K562 (cell line): Measurements from ENCODE around the gene CNBD2. TPM values are rescaled to one million over a fixed set of nuclear protein-coding genes. Genes with fewer than 3 reads are reported as not detected.

ENCODE experiments used
- ATAC-seq: fragments of 200-7000 bp; cut with Tn5 transposase; 3 replicates; pipeline ENCODE4 v1.9.1; 2020; ENCODE audit warnings: moderate library complexity
- BruUV-seq: library from RNA; stranded (reverse); fragments of 400-500 nt; replicated peaks from 2 replicates; lab custom pipeline; 2021; lab: Mats Ljungman, UMichigan
- CTCF ChIA-PET: fragments of 300-600 bp; formaldehyde crosslinking; extraction: SDS; loops from one replicate; lab custom pipeline; 2021; ENCODE audit warnings: low intra/inter-chr PET ratio; lab: Yijun Ruan, JAX
- POLR2A ChIA-PET: fragments of 300-600, 350-650 bp; sonication (Branson Sonifier 250); formaldehyde crosslinking; extraction: SDS; loops from one replicate; lab custom pipeline; 2021; ENCODE audit warnings: antibody characterized with exemption, inconsistent platforms; lab: Yijun Ruan, JAX
- DNase-seq, 4 experiments: peaks; one replicate each; pipeline versions ENCODE4 v3.0.0 to v3.0.0-alpha.2; 2011 to 2018; ENCODE audit warnings: low spot score in 3 of 4, mixed read lengths in 3 of 4; ENCODE audit errors: extremely low read depth in 1 of 4
- FAIRE-seq: peaks from 2 replicates; lab custom pipeline; 2011; peaks lifted over from hg19 to GRCh38; lab: Jason Lieb, UNC
- H2AFZ ChIP-seq: 2 replicates; pipeline ENCODE4 v1.6.0; 2011; ENCODE audit warnings: low read depth, low read length, control low read depth, inconsistent platforms
- H3K27ac ChIP-seq: fragments of 200-600 bp; 3 replicates; pipeline ENCODE4 v1.8.0; 2011; ENCODE audit warnings: low read depth, mild to moderate bottlenecking, control low read depth, inconsistent platforms, low read length, moderate library complexity, mixed read lengths; ENCODE audit errors: extremely low read depth
- H3K27me3 ChIP-seq, 2 experiments: fragments of 300-600 bp in 1 of 2; 2 replicates in 1 of 2; 3 replicates in 1 of 2; pipeline versions ENCODE4 v1.6.0 to v1.8.0; 2011; ENCODE audit warnings: inconsistent platforms in 2 of 2, low read length in 2 of 2, mild to moderate bottlenecking in 1 of 2, mixed read lengths in 1 of 2, moderate library complexity in 1 of 2; ENCODE audit not compliant: control insufficient read depth in 2 of 2, insufficient read depth in 2 of 2
- H3K36me3 ChIP-seq: fragments of 300-600 bp; 3 replicates; pipeline ENCODE4 v1.8.0; 2011; ENCODE audit warnings: mild to moderate bottlenecking, low read length, inconsistent platforms; ENCODE audit not compliant: control insufficient read depth, insufficient read depth
- H3K4me1 ChIP-seq, 2 experiments: fragments of 200-600 bp in 1 of 2; replicated peaks in 1 of 2; 2 replicates in 1 of 2; 3 replicates in 1 of 2; pipeline versions ENCODE4 v1.5.1 to v1.8.0; 2011; ENCODE audit warnings: inconsistent platforms in 2 of 2, low read length in 2 of 2, mild to moderate bottlenecking in 1 of 2, mixed read lengths in 1 of 2, moderate library complexity in 1 of 2; ENCODE audit not compliant: control insufficient read depth in 2 of 2, insufficient read depth in 2 of 2
- H3K4me2 ChIP-seq: 2 replicates; pipeline ENCODE4 v1.6.1; 2011; ENCODE audit warnings: low read length, control low read depth, inconsistent platforms, mixed read lengths; ENCODE audit not compliant: insufficient read depth
- H3K4me3 ChIP-seq: fragments of 200-600 bp; sonication (generic), shearing (Covaris generic); 2 replicates; pipeline ENCODE4 v1.5.1; 2016; ENCODE audit warnings: control low read depth, inconsistent platforms
- H3K79me2 ChIP-seq: fragments of 200-600 bp; 3 replicates; pipeline ENCODE4 v1.8.0; 2011; ENCODE audit warnings: low read length, inconsistent platforms; ENCODE audit not compliant: control insufficient read depth, insufficient read depth
- H3K9ac ChIP-seq, 2 experiments: 2 replicates each; pipeline versions ENCODE4 v1.6.0 to v1.6.1; 2011; ENCODE audit warnings: low read depth in 2 of 2, low read length in 2 of 2, control low read depth in 1 of 2, inconsistent platforms in 1 of 2, mild to moderate bottlenecking in 1 of 2, mixed read lengths in 1 of 2; ENCODE audit not compliant: insufficient read depth in 1 of 2
- H3K9me1 ChIP-seq: one replicate; pipeline ENCODE4 v1.6.0; 2011; ENCODE audit warnings: inconsistent platforms, mild to moderate bottlenecking, low read length, moderate library complexity; ENCODE audit not compliant: control insufficient read depth, insufficient read depth
- H3K9me3 ChIP-seq: replicated peaks from 2 replicates; pipeline ENCODE4 v1.5.1; 2011; ENCODE audit warnings: low read depth, low read length, inconsistent platforms; ENCODE audit not compliant: control insufficient read depth, insufficient read depth
- H4K20me1 ChIP-seq: replicated peaks from 2 replicates; pipeline ENCODE4 v1.6.1; 2011; ENCODE audit warnings: low read length, inconsistent platforms, mixed read lengths; ENCODE audit not compliant: control insufficient read depth, insufficient read depth
- ASH1L ChIP-seq: fragments of 450-650 bp; IDR thresholded peaks from 2 replicates; pipeline ENCODE4 v1.6.1; 2018; ENCODE audit warnings: borderline replicate concordance, mild to moderate bottlenecking, low read depth; ENCODE audit not compliant: partially characterized antibody
- ATF1 ChIP-seq, 2 experiments: fragments of 450-650 bp in 1 of 2; IDR thresholded peaks; 2 replicates each; pipeline ENCODE4 v1.6.1; 2016; ENCODE audit warnings: missing compliant biosample characterization in 1 of 2, missing genetic modification characterization in 1 of 2
- CBX5 ChIP-seq: IDR thresholded peaks from 2 replicates; pipeline ENCODE4 v1.6.1; 2014; ENCODE audit warnings: low read depth, borderline replicate concordance
- GATA2 ChIP-seq: sonication (generic); formaldehyde crosslinking; IDR thresholded peaks from 2 replicates; pipeline ENCODE4 v1.4.0; 2020; ENCODE audit warnings: mild to moderate bottlenecking, missing genetic modification reagents
- PRPF4 ChIP-seq: fragments of 200-400 bp; formaldehyde crosslinking; IDR thresholded peaks from one replicate; pipeline ENCODE4 v1.6.1; 2017; ENCODE audit warnings: low read length, low read depth, mild to moderate bottlenecking; ENCODE audit not compliant: insufficient read depth, poor library complexity, severe bottlenecking
- UBTF ChIP-seq, 2 experiments: IDR thresholded peaks; 2 replicates each; pipeline ENCODE4 v1.6.1; 2012; ENCODE audit warnings: improper control_type of control experiment in 2 of 2, low read depth in 2 of 2, low read length in 2 of 2, borderline replicate concordance in 1 of 2
- WGBS: fragments of 100-300 bp; shearing (Covaris generic); methylation state at CpG from one replicate; pipeline ENCODE4 v1.1.6; 2016; ENCODE audit warnings: low coverage, mixed read lengths; ENCODE audit not compliant: insufficient coverage; ENCODE audit errors: missing lambda C conversion rate; 5-methylcytosine and 5-hydroxymethylcytosine counted together
- in situ Hi-C: fragments of 300-500 bp; cut with MboI; formaldehyde crosslinking; loops from 4 replicates; pipeline ENCODE4 v1.15.0; 2018; ENCODE audit warnings: inconsistent platforms, mixed read lengths
- intact Hi-C: fragments of 100-400 bp; cut with micrococcal nuclease; formaldehyde crosslinking; loops from 2 replicates; pipeline ENCODE4 v1.14.2; 2022
- polyA plus RNA-seq, 8 experiments: library from polyadenylated mRNA; depleted of rRNA in 4 of 8; stranded (reverse) in 5 of 8; unstranded in 3 of 8; fragments of >200 nt; fragmentation: Nextera tagmentation in 2 of 8; fragmentation: Illumina TruSeq in 1 of 8; extraction: Ambion mirVana in 2 of 8; extraction: Trizol in 1 of 8; gene quantifications; 2 replicates each; pipeline versions ENCODE4 v1.2.1 to v1.2.3, GENCODE V29; 2011 to 2014; ENCODE audit warnings: inconsistent platforms in 1 of 8, missing spikeins in 1 of 8
- total RNA-seq, 7 experiments: library from RNA; depleted of rRNA in 6 of 7; stranded (reverse); fragments of >200 nt in 6 of 7; fragmentation: Illumina TruSeq in 2 of 7; extraction: Trizol in 2 of 7; gene quantifications; 2 replicates each; pipeline versions ENCODE4 v1.2.1 to v1.2.3, GENCODE V29; 2011 to 2021; ENCODE audit warnings: low replicate concordance in 1 of 7

CNBD2 gene
- total and polyA plus RNA-seq, 9 of the 15 experiments (the other 6 are each of a cell fraction or from before 2014, with no cell fraction given): 3.2 to 17.5 (median 5.3) TPM

- H3K27ac ChIP-seq: no peak overlapping the region
- ATAC-seq: no peak
- BruUV-seq: no TSS peak
- no peak for DNase-seq
- H3K4me1 ChIP-seq: no peaks in the 10 kb centered on the region
- no peaks in the 10 kb centered on the region for H3K79me2 ChIP-seq
- H3K27me3 ChIP-seq: peaks cover 0 to 5% of the 10 kb centered on the region in 2 experiments; a peak in 2 of 5 replicates
- H3K9me1 ChIP-seq: no peaks in the 10 kb centered on the region
- in situ Hi-C loops (loop anchor here (25.0 kb wide), 1 partner anchor 451 kb away; no protein-coding TSS in a partner anchor), intact Hi-C loops (no loop called here)
- no peaks in the 10 kb centered on the region for H3K9me3 ChIP-seq
- no peaks in the 10 kb centered on the region for H4K20me1 ChIP-seq
- no peak overlapping the region for H2AFZ ChIP-seq
- H3K4me3 ChIP-seq: no peak overlapping the region
- no peak for TF ChIP-seq GATA2 (CRISPR knock-in tag)
- no peak for TF ChIP-seq PRPF4
- no peak for TF ChIP-seq CBX5
- no peak for TF ChIP-seq UBTF (IDR thresholded peaks at IDR 0.05; ENCODE audit: borderline replicate concordance in 1 of 2, low read depth in 2 of 2, low read length in 2 of 2)
- TF ChIP-seq ASH1L: no peak
- TF ChIP-seq ATF1 (CRISPR knock-in tag; IDR thresholded peaks at IDR 0.05): no peak
- no peak for TF ChIP-seq ATF1 (tag; IDR thresholded peaks at IDR 0.05)
- no peak overlapping the region for H3K9ac ChIP-seq
- ChIA-PET POLR2A (interaction anchor here (0.5 to 2.1 kb wide), 2 partner anchors 9 to 362 kb away, joined by 3 to 9 read pairs; no protein-coding TSS in a partner anchor), CTCF (no interaction called here)
- WGBS: 12% methylated on average over 2 of the region's 2 CpGs
- H3K36me3 ChIP-seq: no peaks in the 10 kb centered on the region
- no peak for FAIRE-seq
- no peak overlapping the region for H3K4me2 ChIP-seq
Measured at GRCh38 chr20:35985806-35986205, 17.4 kb downstream of the CNBD2 start.
